HepG2 (cell line): ENCODE data around the gene DLX3.
A peak's percentile ranks its signal among the peaks of the same experiment; 100 is the strongest.

ENCODE experiments used
- BRF2 ChIP-seq: sonication (generic); formaldehyde crosslinking; IDR thresholded peaks from 2 replicates; pipeline ENCODE4 v1.8.1; 2022; ENCODE audit warnings: mild to moderate bottlenecking, missing genetic modification reagents
- CAMTA2 ChIP-seq: sonication (generic); formaldehyde crosslinking; IDR thresholded peaks from 2 replicates; pipeline ENCODE4 v1.4.0; 2020; ENCODE audit warnings: mild to moderate bottlenecking, missing genetic modification reagents, borderline replicate concordance
- CBX1 ChIP-seq: IDR thresholded peaks from one replicate; pipeline ENCODE4 v1.6.1; 2016; ENCODE audit warnings: antibody characterized with exemption, low read depth
- CEBPB ChIP-seq: IDR thresholded peaks from 2 replicates; pipeline ENCODE4 v1.6.1; 2011; ENCODE audit warnings: low read depth, low read length, improper control_type of control experiment, borderline replicate concordance
- CREM ChIP-seq, 2 experiments: sonication (generic) in 1 of 2; formaldehyde crosslinking in 1 of 2; IDR thresholded peaks; 2 replicates each; pipeline versions ENCODE4 v1.4.0 to v1.6.1; 2016 to 2020; ENCODE audit warnings: antibody characterized with exemption in 1 of 2, mild to moderate bottlenecking in 1 of 2, missing genetic modification reagents in 1 of 2
- DNMT1 ChIP-seq: sonication (generic); formaldehyde crosslinking; IDR thresholded peaks from 2 replicates; pipeline ENCODE4 v1.5.1; 2020; ENCODE audit warnings: mild to moderate bottlenecking, missing genetic modification reagents
- HNRNPL ChIP-seq: fragments of 200-400 bp; formaldehyde crosslinking; IDR thresholded peaks from 2 replicates; pipeline ENCODE4 v1.6.1; 2017; ENCODE audit warnings: mild to moderate bottlenecking, low read depth, low read length
- MEIS1 ChIP-seq: sonication (generic); formaldehyde crosslinking; IDR thresholded peaks from 2 replicates; pipeline ENCODE4 v1.9.0; 2021; ENCODE audit warnings: mild to moderate bottlenecking, missing genetic modification reagents, moderate library complexity, borderline replicate concordance
- SALL2 ChIP-seq: sonication (generic); formaldehyde crosslinking; IDR thresholded peaks from 2 replicates; pipeline ENCODE4 v1.8.1; 2023; ENCODE audit warnings: mild to moderate bottlenecking, missing genetic modification reagents, inconsistent platforms
- SP1 ChIP-seq, 2 experiments: fragments of 450-650 bp in 1 of 2; sonication (generic) in 1 of 2; formaldehyde crosslinking in 1 of 2; IDR thresholded peaks; 2 replicates each; pipeline versions ENCODE4 v1.4.0 to v1.6.1; 2016 to 2020; ENCODE audit warnings: missing genetic modification reagents in 1 of 2
- USF2 ChIP-seq, 2 experiments: sonication (generic) in 1 of 2; formaldehyde crosslinking in 1 of 2; IDR thresholded peaks; 2 replicates each; pipeline versions ENCODE4 v1.5.1 to v1.6.1; 2011 to 2020; ENCODE audit warnings: borderline replicate concordance in 1 of 2, low read depth in 1 of 2, low read length in 1 of 2, mild to moderate bottlenecking in 1 of 2, missing genetic modification reagents in 1 of 2, moderate library complexity in 1 of 2
- ZFP91 ChIP-seq: sonication (generic); formaldehyde crosslinking; IDR thresholded peaks from 2 replicates; pipeline ENCODE4 v1.9.0; 2022; ENCODE audit warnings: missing genetic modification reagents, mild to moderate bottlenecking, borderline replicate concordance
- ZNF10 ChIP-seq: sonication (generic); formaldehyde crosslinking; IDR thresholded peaks from 2 replicates; pipeline ENCODE4 v1.4.0; 2020; ENCODE audit warnings: mild to moderate bottlenecking, low read depth, missing genetic modification reagents, borderline replicate concordance
- TF ChIP-seq, protein P1 (sequence below): sonication (generic); formaldehyde crosslinking; IDR thresholded peaks from 2 replicates; pipeline ENCODE4 v1.5.0; 2020; ENCODE audit warnings: mild to moderate bottlenecking, missing genetic modification reagents, moderate library complexity

GRCh38 chr17:49992933-49993422, 2.0 kb downstream of the DLX3 start:
- no peak for TF ChIP-seq BRF2 (CRISPR knock-in tag)
- TF ChIP-seq, protein P1, sequence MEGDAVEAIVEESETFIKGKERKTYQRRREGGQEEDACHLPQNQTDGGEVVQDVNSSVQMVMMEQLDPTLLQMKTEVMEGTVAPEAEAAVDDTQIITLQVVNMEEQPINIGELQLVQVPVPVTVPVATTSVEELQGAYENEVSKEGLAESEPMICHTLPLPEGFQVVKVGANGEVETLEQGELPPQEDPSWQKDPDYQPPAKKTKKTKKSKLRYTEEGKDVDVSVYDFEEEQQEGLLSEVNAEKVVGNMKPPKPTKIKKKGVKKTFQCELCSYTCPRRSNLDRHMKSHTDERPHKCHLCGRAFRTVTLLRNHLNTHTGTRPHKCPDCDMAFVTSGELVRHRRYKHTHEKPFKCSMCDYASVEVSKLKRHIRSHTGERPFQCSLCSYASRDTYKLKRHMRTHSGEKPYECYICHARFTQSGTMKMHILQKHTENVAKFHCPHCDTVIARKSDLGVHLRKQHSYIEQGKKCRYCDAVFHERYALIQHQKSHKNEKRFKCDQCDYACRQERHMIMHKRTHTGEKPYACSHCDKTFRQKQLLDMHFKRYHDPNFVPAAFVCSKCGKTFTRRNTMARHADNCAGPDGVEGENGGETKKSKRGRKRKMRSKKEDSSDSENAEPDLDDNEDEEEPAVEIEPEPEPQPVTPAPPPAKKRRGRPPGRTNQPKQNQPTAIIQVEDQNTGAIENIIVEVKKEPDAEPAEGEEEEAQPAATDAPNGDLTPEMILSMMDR, result no peak
- TF ChIP-seq ZFP91 (CRISPR knock-in tag), result no peak
- TF ChIP-seq DNMT1 (CRISPR knock-in tag), result no peak
- TF ChIP-seq HNRNPL, result no peak
- no peak for TF ChIP-seq CBX1
- TF ChIP-seq SP1 (IDR thresholded peaks at IDR 0.05), result no peak
- TF ChIP-seq SP1 (CRISPR knock-in tag; IDR thresholded peaks at IDR 0.05), result no peak
- no peak for TF ChIP-seq CREM (IDR thresholded peaks at IDR 0.05)
- TF ChIP-seq CREM (CRISPR knock-in tag; IDR thresholded peaks at IDR 0.05), result no peak
- TF ChIP-seq CEBPB, result no peak
- TF ChIP-seq MEIS1 (CRISPR knock-in tag), result 0 out of 2 replicates have a peak, but pooled peaks have one; percentile 16
- no peak for TF ChIP-seq ZNF10 (CRISPR knock-in tag)
- no peak for TF ChIP-seq SALL2 (CRISPR knock-in tag)
- no peak for TF ChIP-seq USF2 (IDR thresholded peaks at IDR 0.05; ENCODE audit: low read depth, low read length)
- no peak for TF ChIP-seq USF2 (CRISPR knock-in tag; IDR thresholded peaks at IDR 0.05; ENCODE audit: borderline replicate concordance)
- no peak for TF ChIP-seq CAMTA2 (CRISPR knock-in tag)
